Endothelial cell of umbilical vein (primary cell): ENCODE results near the gene DAB1. TPM values are rescaled to one million over a fixed set of nuclear protein-coding genes. Genes with fewer than 3 reads are reported as not detected.

Source experiments
- BruUV-seq: library from RNA; stranded (reverse); fragments of 400-500 nt; replicated peaks from 2 replicates; lab custom pipeline; 2021; lab: Mats Ljungman, UMichigan
- CTCF ChIA-PET: fragments of 300-600, 350-600 bp; sonication (Branson Sonifier 250); formaldehyde crosslinking; loops from one replicate; lab custom pipeline; 2021; ENCODE audit warnings: antibody characterized with exemption, inconsistent platforms; lab: Charles Lee
- POLR2A ChIA-PET: fragments of 300-600, 350-600 bp; sonication (Branson Sonifier 250); formaldehyde crosslinking; loops from one replicate; lab custom pipeline; 2021; ENCODE audit warnings: antibody characterized with exemption, inconsistent platforms; lab: Charles Lee
- DNase-seq: peaks from one replicate; pipeline ENCODE4 v3.0.0-alpha.2; 2011; ENCODE audit warnings: low read depth, low spot score
- FAIRE-seq: peaks from 2 replicates; lab custom pipeline; 2011; peaks lifted over from hg19 to GRCh38; lab: Jason Lieb, UNC
- H2AFZ ChIP-seq: 2 replicates; pipeline ENCODE4 v1.6.0; 2012; ENCODE audit warnings: low read depth, low read length, control low read depth, inconsistent platforms
- H3K27ac ChIP-seq: 2 replicates; pipeline ENCODE4 v1.5.1; 2011; ENCODE audit warnings: low read depth, mild to moderate bottlenecking, control low read depth, low read length, moderate library complexity; ENCODE audit not compliant: insufficient read depth
- H3K27me3 ChIP-seq, 2 experiments: 2 replicates each; pipeline versions ENCODE4 v1.6.0 to v1.6.1; 2011; ENCODE audit warnings: low read length in 2 of 2, mixed read lengths in 1 of 2; ENCODE audit not compliant: control insufficient read depth in 2 of 2, insufficient read depth in 2 of 2
- H3K36me3 ChIP-seq, 2 experiments: 2 replicates in 1 of 2; 3 replicates in 1 of 2; pipeline ENCODE4 v1.5.1; 2011; ENCODE audit warnings: low read length in 2 of 2, mild to moderate bottlenecking in 1 of 2, moderate library complexity in 1 of 2; ENCODE audit not compliant: control insufficient read depth in 2 of 2, insufficient read depth in 2 of 2; ENCODE audit errors: extremely low read depth in 1 of 2
- H3K4me1 ChIP-seq: 3 replicates; pipeline ENCODE4 v1.5.1; 2011; ENCODE audit warnings: mild to moderate bottlenecking, low read length; ENCODE audit not compliant: control insufficient read depth, insufficient read depth; ENCODE audit errors: extremely low read depth
- H3K4me2 ChIP-seq: 2 replicates; pipeline ENCODE4 v1.6.1; 2011; ENCODE audit warnings: low read length, control low read depth, mixed read lengths; ENCODE audit not compliant: insufficient read depth
- H3K4me3 ChIP-seq, 3 experiments: fragments of 200-600 bp in 1 of 3; sonication (generic), shearing (Covaris generic) in 1 of 3; replicated peaks in 1 of 3; 2 replicates each; pipeline ENCODE4 v1.5.1; 2011 to 2016; ENCODE audit warnings: control low read depth in 3 of 3, low read length in 3 of 3, mild to moderate bottlenecking in 2 of 3, inconsistent platforms in 1 of 3, low read depth in 1 of 3, moderate library complexity in 1 of 3; ENCODE audit not compliant: insufficient read depth in 1 of 3
- H3K79me2 ChIP-seq: 2 replicates; pipeline ENCODE4 v1.6.0; 2012; ENCODE audit warnings: low read length, inconsistent platforms; ENCODE audit not compliant: control insufficient read depth, insufficient read depth
- H3K9ac ChIP-seq: replicated peaks from 2 replicates; pipeline ENCODE3; 2011; ENCODE audit warnings: low read length, control low read depth; ENCODE audit not compliant: insufficient read depth; ENCODE audit errors: extremely low read depth
- H3K9me1 ChIP-seq: replicated peaks from 3 replicates; pipeline ENCODE4 v1.6.0; 2011; ENCODE audit warnings: mild to moderate bottlenecking, low read length; ENCODE audit not compliant: control insufficient read depth, insufficient read depth; ENCODE audit errors: extremely low read depth
- H3K9me3 ChIP-seq: replicated peaks from 2 replicates; pipeline ENCODE4 v1.5.1; 2012; ENCODE audit warnings: low read length, inconsistent platforms; ENCODE audit not compliant: control insufficient read depth, insufficient read depth
- H4K20me1 ChIP-seq: replicated peaks from 2 replicates; pipeline ENCODE3; 2011; ENCODE audit warnings: mild to moderate bottlenecking, low read length; ENCODE audit not compliant: control insufficient read depth, insufficient read depth; ENCODE audit errors: extremely low read depth
- EZH2 ChIP-seq: IDR thresholded peaks from 2 replicates; pipeline ENCODE4 v1.6.1; 2012; ENCODE audit warnings: borderline replicate concordance, low read depth, mild to moderate bottlenecking, moderate library complexity, low read length, inconsistent platforms; ENCODE audit not compliant: severe bottlenecking
- FOS ChIP-seq: IDR thresholded peaks from 2 replicates; pipeline ENCODE4 v1.6.1; 2011; ENCODE audit warnings: mild to moderate bottlenecking, low read length, moderate library complexity, borderline replicate concordance; ENCODE audit not compliant: insufficient read depth
- GATA2 ChIP-seq: IDR thresholded peaks from 2 replicates; pipeline ENCODE4 v1.7.0; 2011; ENCODE audit warnings: low read depth, mild to moderate bottlenecking, moderate library complexity, mixed read lengths, low read length; ENCODE audit not compliant: insufficient read length, insufficient read depth
- JUN ChIP-seq: IDR thresholded peaks from 2 replicates; pipeline ENCODE4 v1.6.1; 2011; ENCODE audit warnings: borderline replicate concordance, low read depth; ENCODE audit not compliant: insufficient read length, insufficient read depth
- MYC ChIP-seq: IDR thresholded peaks from one replicate; pipeline ENCODE4 v1.6.1; 2011; ENCODE audit warnings: mild to moderate bottlenecking, low read depth, low read length
- POLR2A ChIP-seq: IDR thresholded peaks from 2 replicates; pipeline ENCODE4 v1.6.1; 2012; ENCODE audit warnings: low read depth, mild to moderate bottlenecking, control low read depth, low read length
- POLR2AphosphoS5 ChIP-seq: IDR thresholded peaks from 2 replicates; pipeline ENCODE4 v1.6.1; 2012; ENCODE audit warnings: low read depth, mild to moderate bottlenecking, control low read depth, low read length, moderate library complexity; ENCODE audit not compliant: insufficient read depth
- dilution Hi-C: fragments of 300-500 bp; cut with MboI; formaldehyde crosslinking; loops from one replicate; pipeline ENCODE4 v1.15.0; 2019; ENCODE audit warnings: low sequenced_read_pairs; ENCODE audit not compliant: extremely low pct_ligation_motif_present
- intact Hi-C: fragments of 100-400 bp; cut with micrococcal nuclease; formaldehyde crosslinking; loops from one replicate; pipeline ENCODE4 v1.10.0; 2022
- polyA plus RNA-seq, 4 experiments: library from polyadenylated mRNA; depleted of rRNA in 3 of 4; stranded (reverse) in 3 of 4; unstranded in 1 of 4; fragments of >200 nt; gene quantifications; 2 replicates each; pipeline versions ENCODE4 v1.2.1 to v1.2.3, GENCODE V29; 2011 to 2012; ENCODE audit warnings: missing spikeins in 1 of 4
- total RNA-seq: library from RNA; stranded (reverse); gene quantifications from 2 replicates; pipeline ENCODE4 v1.2.3, GENCODE V29; 2021
- TF ChIP-seq, protein P1 (sequence below): IDR thresholded peaks from 2 replicates; pipeline ENCODE4 v1.6.1; 2011; ENCODE audit not compliant: insufficient read depth, insufficient read length
- TF ChIP-seq, protein P2 (sequence below), 2 donors: IDR thresholded peaks; 1 replicate in 1 of 2; 2 replicates in 1 of 2; pipeline ENCODE4 v1.5.1; 2011; ENCODE audit warnings: low read length in 2 of 2, mild to moderate bottlenecking in 2 of 2, moderate library complexity in 2 of 2, control low read depth in 1 of 2, inconsistent platforms in 1 of 2, low read depth in 1 of 2; ENCODE audit not compliant: insufficient read depth in 1 of 2; ENCODE audit errors: extremely low read depth in 1 of 2

The DAB1 gene
- total and polyA plus RNA-seq, 2 donors (not counting 3 experiments of a cell fraction or from before 2014, with no cell fraction given): not detected

DNA sequence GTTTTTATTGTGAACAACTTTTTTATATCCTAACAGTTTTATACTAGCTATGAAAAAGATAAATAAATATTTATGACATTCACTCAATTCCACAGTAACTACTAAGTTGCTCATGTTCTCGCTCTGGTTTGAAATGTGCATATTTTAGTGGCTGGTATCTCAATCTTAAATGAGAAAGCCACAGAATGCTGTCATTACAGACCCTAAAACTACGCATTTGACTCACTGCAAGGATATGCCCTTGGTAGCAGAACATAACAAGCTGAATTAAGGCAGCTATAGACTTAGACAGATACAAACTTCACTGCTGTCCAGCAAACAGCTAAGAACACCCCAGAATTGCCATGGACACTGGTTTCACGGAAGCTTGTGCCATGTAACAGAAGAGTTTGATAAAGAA is 19.0 kb downstream of the DAB1 start:
- H3K4me3 ChIP-seq: no peak overlapping the region
- ChIA-PET CTCF (no interaction called here), POLR2A (no interaction called here)
- FAIRE-seq (no peak), DNase-seq (no peak)
- no peak overlapping the region for H3K4me2 ChIP-seq
- no peak for TF ChIP-seq FOS
- TF ChIP-seq POLR2AphosphoS5: no peak
- TF ChIP-seq, protein P1, sequence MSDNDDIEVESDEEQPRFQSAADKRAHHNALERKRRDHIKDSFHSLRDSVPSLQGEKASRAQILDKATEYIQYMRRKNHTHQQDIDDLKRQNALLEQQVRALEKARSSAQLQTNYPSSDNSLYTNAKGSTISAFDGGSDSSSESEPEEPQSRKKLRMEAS: no peak
- TF ChIP-seq GATA2: no peak
- no peak for TF ChIP-seq POLR2A
- TF ChIP-seq MYC: no peak
- TF ChIP-seq, protein P2, sequence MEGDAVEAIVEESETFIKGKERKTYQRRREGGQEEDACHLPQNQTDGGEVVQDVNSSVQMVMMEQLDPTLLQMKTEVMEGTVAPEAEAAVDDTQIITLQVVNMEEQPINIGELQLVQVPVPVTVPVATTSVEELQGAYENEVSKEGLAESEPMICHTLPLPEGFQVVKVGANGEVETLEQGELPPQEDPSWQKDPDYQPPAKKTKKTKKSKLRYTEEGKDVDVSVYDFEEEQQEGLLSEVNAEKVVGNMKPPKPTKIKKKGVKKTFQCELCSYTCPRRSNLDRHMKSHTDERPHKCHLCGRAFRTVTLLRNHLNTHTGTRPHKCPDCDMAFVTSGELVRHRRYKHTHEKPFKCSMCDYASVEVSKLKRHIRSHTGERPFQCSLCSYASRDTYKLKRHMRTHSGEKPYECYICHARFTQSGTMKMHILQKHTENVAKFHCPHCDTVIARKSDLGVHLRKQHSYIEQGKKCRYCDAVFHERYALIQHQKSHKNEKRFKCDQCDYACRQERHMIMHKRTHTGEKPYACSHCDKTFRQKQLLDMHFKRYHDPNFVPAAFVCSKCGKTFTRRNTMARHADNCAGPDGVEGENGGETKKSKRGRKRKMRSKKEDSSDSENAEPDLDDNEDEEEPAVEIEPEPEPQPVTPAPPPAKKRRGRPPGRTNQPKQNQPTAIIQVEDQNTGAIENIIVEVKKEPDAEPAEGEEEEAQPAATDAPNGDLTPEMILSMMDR (IDR thresholded peaks at IDR 0.05; ENCODE audit: extremely low read depth in 1 of 2, insufficient read depth in 1 of 2, low read depth in 1 of 2, low read length in 2 of 2): no peak
- TF ChIP-seq EZH2: no peak
- no peak for TF ChIP-seq JUN
- no peaks in the 10 kb centered on the region for H3K9me3 ChIP-seq
- dilution Hi-C loops (no loop called here), intact Hi-C loops (no loop called here)
- H3K9ac ChIP-seq: no peak overlapping the region
- H4K20me1 ChIP-seq: no peaks in the 10 kb centered on the region
- H2AFZ ChIP-seq: no peak overlapping the region
- no peaks in the 10 kb centered on the region for H3K27me3 ChIP-seq
- BruUV-seq: no TSS peak
- H3K4me1 ChIP-seq: no peaks in the 10 kb centered on the region
- no peaks in the 10 kb centered on the region for H3K9me1 ChIP-seq
- H3K36me3 ChIP-seq: no peaks in the 10 kb centered on the region
- H3K79me2 ChIP-seq: no peaks in the 10 kb centered on the region
- H3K27ac ChIP-seq: no peak overlapping the region
